RPMI7951 (cell line): Measurements from ENCODE around the gene FASTK. TPM values are rescaled to one million over a fixed set of nuclear protein-coding genes. Genes with fewer than 3 reads are reported as not detected.

Experiments used
- DNase-seq: peaks from one replicate; pipeline ENCODE4 v3.0.0-alpha.2; 2012; ENCODE audit warnings: low read depth
- total RNA-seq: library from RNA; depleted of rRNA; stranded (reverse); fragments of >200 nt; shearing (Covaris generic); gene quantifications from 2 replicates; pipeline ENCODE4 v1.2.3, GENCODE V29; 2014

The FASTK gene
- total RNA-seq, 1 experiment from 2014 or later, result 61.3 TPM

DNA sequence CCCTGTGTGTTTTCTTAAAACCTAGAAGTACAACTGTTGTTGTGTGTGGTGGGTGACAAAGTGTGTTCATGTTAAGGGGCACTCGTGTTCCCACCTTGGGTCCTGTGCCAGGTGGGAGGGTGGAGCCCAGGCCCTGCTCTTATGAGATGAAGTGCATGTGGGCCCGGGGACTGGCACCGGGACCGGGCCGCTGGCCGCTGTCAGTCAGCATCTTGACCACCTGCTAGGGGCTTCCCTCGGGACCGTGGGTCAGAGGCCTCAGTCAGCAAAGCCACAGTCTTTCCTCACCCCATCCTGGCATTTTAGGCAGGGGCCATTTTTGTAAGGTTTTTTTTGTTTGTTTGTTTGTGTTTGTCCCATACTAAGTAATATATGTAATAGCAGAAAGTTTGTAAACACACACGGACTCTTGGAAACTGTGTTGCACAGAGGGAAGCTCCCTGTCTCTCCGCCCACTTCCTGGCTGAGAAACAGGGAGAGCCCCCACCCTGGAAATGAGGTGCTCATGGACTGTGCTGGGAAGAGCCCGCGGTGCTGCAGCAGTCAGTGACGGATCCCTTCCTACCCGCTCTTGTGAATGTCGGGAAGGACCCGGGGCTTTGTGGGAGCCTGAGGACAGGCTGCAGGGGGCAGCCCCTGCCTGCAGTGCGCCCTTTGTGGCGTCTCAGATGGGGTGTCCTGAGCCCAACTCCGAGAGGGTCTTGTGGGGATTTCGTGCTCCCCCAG is 19.0 kb upstream of the FASTK start:
- DNase-seq, result no peak

DNA sequence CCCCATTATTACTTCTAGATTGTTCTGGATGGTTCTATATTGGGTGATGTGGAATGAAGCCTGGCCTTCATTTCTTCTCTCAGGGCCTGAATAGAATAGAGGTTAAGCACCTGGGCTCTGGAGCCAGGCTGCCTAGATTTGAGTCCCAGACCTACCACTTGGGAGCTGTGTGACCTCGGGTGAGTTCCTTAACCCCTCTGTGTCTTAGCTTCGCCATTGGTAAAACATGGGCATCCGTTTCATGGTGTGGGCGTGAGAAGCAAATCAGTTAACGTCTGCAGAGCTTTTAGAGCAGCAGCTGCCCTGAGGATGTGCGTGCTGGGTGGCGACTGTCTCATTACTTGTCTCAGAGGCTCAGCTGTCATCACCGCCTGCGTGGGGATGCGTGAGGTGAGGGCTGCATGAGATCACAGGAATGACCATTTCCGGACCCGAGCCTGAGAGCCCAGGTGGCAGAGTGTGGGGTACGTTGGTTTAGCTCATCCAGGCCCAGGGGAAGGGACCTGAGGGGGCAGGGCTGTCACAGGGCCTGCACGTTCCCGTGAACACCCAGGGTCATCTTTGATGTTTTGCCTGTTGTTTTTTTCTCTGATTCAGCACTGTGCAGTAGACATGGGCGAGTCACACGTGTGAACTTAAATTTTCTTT is 15.3 kb upstream of the FASTK start:
- no peak for DNase-seq

DNA sequence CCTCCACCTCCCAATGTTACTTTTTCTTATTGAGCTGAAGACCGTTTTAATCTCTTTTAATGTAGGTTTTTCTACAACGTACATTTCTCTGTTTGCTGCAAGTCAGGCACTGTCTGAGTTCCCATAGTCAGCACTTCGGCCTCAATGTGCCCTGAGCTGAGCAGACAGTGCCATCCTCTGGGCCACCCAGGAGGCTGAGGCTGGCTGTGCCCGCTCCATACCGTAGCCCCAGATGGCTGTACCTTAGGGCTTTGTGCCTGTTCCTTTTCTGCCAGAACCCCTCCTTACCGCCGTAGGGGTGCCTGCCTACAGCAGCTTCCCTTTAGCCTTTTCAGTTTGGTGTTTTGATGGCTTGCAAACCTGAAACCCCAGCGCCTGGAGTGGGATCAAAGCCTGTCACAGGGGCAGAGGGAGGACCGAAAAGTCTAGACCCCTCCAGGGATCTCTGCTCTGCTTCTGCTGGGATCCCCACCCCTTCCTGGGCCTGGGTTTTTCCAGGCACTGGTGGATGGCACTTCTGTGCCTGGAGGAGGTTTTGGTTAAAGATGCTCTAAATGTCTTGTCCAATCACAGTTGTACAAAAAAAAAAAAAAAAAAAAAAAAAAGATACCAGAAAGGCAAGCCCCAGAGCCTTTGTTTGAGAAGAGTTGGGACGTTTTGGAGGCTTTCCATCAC is 14.7 kb upstream of the FASTK start:
- no peak for DNase-seq

DNA sequence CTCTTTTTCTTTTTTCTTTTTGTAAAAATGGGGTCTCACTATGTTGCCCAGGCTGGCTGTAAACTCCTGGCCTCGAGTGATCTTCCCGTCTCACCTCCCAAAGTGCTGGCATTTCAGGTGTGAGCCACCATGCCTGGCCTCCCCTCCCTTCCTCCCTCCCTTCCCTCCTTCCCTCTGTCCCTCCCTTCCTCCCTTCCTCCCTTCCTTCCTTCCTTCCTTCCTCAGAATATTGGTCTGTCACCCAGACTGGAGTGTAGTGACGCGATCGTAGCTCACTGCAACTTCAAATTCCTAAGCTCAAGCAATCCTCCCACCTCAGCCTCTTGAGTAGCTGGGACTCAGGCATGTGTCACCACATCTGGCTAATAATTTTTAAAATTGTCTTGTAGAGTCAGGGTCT is 14.1 kb upstream of the FASTK start:
- DNase-seq, result no peak

DNA sequence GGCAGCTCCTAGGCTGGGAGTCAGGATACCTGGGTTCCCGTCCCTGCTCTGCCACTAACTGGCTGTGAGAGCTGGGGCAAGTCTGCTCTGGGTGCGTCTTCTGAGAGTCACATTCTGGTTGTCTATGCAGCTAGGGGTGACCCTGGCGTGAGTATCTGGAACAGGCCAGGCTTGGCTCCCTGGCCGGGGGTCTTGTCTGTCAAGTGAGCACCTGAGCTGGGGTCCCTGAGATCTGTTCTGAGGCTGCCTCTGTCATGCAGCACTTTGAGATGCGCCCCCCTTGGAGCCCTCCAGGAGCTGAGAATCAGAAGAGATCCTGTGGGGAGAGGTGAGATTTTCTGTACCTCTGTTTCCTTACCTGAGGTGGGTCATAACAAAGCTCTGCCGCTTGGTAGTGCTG is 13.1 kb upstream of the FASTK start:
- no peak for DNase-seq

DNA sequence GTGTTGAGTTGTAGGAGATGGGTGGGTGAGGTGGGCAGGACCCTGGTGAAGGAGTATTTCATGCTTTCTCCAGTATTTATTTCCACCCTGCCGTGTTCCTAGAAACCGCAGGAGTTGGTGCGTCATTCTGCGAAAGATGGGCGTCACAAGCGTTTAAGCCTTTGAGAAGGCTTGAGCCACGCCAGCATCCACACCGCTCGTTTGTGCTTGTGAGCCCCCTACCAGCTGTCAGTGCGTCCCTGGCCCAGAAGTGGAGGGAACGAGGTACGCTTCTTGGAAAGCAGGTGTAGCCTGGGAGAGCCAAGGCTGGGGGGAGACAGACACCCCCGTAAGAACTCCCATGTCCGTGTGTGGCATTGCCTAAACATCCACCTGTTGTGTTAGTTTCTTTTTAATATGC is 11.4 kb upstream of the FASTK start:
- no peak for DNase-seq

DNA sequence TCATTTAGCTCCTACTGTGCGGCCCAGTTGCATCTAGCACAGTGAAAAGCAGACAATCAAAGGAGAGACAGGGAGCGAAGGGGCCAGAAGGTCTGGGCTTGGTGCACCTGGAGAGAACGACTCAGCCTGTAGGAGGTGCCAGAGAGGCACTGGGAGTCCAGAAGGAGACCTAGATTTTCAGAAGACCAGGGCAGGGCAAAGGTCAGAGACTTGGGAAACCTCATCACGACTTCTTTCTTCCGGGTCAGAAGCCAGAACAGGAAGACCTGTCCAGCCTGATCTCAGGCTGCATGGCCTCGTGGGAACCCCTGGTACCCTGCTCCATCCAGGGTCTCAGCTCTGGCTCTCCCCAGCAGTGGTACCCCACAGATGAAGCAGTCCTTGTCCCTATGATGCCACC is 10.8 kb upstream of the FASTK start:
- DNase-seq, result no peak

DNA sequence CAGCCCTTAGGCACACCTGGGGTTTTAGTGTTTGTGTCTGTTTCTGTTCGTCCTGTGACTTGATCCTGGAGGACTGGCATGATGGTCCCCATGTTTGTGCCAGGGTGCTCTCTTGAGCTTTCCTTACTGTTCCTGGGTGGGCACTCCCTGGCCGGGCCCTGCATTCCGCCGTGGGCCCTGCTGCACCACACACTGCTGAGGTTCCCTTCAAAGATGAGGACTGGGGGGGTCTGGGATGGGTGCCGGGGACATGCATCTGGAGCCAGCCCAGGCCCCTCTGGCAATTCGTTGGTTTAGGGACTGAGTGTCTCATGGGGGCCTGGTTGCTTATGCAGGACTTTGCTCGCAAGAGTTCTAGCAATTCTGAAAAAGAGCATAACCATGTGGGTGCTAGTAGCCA is 10.4 kb upstream of the FASTK start:
- no peak for DNase-seq

DNA sequence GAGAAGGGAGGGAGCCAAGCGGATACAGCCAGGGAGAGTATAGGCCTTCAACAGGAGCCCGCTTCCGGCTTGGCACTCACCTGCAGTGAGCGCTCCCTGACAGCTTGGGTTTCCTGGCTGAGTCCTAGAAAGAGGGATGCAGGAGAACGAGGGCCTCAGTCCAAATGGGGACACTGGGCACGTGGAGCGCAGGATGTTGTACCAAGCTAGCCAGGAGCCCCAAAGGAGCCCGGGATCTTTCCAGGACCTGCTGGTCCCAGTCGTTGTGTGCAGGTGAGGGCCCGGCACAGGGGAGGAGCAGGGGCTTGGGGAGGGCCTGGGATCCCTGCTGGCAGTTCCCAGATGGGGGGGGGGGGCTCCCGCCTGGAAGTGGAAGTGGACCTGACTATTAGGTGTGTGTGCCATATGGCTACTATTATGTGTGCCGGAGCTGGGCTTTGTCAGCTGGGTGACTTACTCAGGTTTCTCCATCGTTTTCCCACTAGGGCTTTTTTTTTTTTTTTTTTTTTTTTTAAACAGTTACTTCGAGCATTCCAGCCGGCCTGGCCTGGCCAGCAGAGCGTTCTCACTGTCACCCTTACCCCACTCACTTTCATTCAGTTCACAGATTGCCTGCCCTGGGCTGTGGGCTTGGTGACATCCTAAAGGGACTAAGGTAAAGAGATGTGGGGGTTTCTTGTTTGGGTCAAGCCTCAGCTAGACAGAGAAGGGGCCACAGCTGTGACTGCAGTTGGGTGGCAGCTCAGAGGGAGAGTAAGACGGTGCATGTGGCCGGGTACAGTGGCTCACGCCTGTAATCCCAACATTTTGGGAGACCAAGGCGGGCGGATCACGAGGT is 9.5 kb upstream of the FASTK start:
- no peak for DNase-seq

DNA sequence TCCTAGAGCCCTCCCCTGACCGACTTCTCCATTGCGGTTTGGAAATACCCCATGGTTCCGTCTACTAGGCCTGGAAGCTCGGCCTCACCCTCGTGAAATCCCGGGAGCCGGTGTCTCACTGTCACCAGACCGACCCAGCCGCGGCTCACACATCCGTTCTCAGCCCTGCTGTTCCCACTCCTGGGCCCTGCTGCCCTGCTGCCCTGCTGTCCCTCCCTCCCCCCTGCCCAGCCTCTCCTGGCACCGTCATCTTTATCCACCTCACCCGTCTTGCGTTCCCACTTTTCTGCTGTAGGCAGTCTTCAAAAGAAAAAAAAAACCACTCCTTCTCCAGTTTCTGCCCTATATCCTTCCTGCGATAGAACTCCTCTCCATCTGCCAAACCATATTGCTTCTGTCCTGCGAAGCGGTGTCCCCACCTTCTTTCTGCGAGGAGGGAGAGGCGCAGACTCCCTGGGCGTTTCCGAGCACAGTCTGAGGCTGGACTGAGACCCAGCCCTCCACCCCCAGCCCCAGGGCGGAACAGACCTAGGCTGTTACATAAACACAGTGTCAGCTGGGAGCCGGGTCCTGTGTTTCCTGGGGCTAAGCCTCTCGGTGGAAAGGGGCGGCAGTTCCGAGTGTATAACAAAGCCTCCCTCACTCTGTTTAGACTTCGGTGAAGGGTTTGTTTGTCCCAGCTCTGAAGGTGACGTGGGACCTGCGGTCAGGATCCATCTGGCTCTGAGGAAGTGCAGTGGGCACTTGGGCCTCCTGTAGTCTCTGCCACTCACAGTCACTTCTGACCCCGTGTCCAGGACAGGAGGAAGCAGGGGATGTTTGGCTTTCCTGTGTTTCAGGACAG is 8.5 kb upstream of the FASTK start:
- DNase-seq, result peak; percentile 89

DNA sequence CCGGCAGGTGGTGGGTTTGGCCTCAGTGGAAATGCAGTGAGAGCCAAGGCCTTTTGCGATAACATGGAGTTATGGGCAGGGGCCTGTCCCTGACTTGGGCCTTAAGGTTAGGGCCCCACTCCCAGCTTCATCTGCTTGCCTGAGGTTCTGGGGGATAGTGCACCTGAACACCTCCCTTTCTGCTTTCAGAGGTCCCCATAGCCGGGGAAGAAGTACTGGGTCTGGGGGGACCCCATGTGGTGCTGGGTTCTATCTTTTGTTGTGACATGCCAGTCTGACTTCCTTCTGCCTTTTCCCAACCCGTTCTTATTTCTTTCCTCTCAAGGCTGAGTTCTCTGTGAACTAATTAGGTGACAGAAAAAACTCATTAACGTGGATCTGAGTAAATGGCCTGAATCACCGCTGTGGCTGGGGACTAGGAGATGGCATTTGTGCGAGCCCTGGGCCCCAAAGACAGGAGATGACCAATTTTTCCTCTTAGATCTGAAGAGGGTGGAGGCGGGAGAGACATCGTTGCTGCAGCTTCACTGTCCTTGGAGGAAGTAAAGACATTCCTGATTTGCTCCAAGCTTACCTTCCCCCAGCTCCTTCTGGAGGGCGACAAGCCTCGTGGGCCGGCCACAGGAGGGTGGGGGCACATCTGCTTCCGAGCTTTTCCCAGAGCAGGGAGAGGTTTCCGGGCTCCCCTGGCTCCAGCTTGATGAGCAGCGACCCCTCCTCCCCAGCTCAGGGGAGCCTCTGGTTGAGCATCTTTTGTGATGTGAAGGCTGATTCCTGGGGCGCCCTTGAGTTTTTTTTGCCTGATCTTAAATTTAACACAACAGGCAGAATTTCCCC is 7.6 kb upstream of the FASTK start:
- DNase-seq, result peak; percentile 60

DNA sequence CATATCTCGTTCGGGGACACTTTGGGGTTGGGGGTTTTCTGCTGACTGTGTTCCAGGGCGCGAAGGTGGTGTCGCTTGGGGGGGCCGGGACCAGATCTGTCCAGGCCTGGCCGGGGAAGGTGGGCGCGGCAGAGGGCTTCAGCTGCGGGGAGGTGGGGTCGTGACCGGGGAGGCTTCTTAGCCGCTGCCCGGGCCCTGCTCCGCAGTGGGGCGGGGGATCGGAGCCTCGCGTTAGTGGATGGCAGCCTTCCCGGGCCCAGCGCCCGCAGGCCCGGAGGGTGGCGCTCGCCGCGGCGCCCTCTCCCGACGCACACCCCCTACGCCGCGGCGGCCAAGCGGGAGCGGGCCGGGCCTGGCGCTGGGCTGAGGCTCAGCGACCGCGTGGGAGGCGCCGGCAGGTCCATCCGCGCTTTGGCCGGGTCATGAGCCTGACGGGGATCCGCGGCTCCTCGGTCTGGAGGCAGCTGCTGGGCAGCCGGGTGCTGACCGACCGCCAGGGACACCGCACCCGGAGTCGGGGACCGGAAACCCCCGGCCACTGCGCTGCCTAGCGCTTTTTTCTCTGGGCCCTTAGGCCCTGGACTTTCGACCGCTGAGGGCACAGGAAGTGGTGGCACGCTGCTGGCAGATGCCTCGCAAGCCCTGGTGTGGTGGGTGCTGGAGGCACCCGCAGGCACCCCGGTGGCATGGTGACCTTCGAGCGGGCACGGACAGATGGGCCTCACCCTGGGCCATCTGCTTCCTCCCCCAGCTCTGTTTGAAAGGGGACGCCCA is 6.8 kb upstream of the FASTK start:
- peak; percentile 78 for DNase-seq

DNA sequence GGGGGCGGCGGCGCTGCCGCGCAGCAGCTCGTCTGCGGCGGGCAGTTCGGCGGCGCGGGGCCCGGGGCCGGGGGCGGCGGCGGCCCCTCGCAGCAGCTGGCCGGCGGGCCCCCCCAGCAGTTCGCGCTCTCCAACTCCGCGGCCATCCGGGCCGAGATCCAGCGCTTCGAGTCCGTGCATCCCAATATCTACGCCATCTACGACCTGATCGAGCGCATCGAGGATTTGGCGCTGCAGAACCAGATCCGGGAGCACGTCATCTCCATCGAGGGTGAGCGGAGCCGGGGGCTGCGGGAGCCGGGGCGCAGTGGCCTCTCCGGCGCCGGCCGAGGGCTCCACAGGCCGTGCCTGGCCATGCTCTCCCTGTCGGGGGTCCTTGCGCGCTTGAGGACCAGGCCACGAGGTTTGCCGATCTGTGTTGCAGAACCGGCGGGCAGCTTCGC is 6.2 kb upstream of the FASTK start:
- peak; percentile 37 for DNase-seq

DNA sequence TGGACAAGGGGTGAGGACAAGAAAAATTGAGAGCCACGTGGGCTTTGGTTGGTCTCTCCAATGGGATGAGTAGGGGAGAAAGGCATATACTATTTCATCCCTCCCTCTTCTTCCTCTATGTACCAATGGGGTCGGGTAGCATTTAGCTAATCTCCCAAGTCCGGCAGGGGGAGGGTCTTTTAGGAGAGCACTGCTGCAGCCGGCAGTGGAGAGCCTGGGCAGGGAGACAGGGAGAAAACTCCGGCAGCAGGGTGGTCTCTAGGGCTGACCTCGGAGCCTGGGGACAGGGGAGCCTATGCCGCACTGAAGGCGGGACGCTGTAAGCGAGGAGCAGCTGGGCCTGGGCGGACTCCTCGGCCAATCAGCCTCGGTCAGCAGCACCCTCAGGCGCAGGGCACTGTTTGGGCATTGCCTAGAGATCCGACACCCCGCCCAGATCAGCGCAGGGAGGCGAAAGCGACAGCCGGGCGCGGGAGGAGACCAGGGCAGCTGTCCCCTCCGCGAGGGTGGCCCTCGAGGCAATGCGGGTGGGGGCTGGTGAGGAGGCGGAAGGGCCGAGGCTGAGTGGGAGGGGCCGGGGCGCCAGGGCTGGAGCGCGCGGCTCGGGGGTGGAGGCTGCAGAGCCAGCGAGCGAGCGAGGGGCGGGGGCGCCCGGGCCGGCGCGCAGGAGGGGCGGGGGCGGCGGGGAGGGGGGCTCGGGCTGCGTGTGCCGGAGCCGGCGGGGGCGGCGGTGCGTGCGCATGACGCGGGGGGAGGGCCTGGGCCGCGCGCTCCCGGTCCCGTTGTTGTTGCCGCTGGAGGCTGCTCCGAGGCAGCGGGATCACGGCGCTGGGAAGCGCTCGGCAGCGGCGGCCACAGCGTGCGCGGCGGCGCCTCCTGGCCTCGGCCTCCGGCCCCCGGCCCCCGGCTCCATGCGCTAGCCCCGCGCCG is 5.3 kb upstream of the FASTK start, which contains the start of gene AGAP3:
Gene AGAP3 (plus strand): TSS at position 785 of the 930 bp plus-strand sequence. CDS start 267 bp downstream, outside the sequence.
- DNase-seq, result peak; percentile 95

DNA sequence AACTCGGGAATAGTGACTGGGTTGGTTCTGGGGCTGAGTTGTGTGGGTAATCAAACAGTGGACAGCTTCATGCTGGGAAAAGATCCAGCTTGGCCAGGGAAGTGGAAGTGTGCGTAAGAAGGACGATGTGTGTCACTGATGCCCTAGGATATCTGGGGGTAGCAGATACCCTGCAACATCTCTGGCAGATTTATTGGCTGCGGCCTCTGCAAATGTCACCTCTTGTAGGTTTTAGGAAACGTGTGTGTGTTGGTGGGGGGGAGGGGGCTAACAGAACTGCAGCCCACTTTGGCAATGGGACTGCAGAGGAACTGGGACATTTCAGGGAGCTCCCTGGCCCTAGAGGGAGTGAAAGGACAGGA is 4.7 kb upstream of the FASTK start:
- DNase-seq, result no peak

DNA sequence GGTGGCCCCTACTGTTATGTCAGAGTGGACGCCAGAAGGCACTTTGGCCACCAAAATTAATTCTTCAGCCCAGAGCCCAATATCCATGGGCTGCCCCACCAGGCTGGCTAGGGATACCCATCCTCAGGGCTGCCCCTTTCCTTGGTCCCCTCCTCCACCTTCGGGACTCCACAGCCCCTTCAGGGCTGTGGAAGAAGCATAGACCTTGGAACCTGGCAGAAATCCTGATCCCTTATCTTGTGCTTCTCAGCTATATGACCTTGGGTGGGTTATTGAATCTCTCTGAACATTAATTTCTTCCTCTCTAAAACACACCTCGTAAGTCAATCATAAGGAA is 3.2 kb upstream of the FASTK start:
- no peak for DNase-seq

DNA sequence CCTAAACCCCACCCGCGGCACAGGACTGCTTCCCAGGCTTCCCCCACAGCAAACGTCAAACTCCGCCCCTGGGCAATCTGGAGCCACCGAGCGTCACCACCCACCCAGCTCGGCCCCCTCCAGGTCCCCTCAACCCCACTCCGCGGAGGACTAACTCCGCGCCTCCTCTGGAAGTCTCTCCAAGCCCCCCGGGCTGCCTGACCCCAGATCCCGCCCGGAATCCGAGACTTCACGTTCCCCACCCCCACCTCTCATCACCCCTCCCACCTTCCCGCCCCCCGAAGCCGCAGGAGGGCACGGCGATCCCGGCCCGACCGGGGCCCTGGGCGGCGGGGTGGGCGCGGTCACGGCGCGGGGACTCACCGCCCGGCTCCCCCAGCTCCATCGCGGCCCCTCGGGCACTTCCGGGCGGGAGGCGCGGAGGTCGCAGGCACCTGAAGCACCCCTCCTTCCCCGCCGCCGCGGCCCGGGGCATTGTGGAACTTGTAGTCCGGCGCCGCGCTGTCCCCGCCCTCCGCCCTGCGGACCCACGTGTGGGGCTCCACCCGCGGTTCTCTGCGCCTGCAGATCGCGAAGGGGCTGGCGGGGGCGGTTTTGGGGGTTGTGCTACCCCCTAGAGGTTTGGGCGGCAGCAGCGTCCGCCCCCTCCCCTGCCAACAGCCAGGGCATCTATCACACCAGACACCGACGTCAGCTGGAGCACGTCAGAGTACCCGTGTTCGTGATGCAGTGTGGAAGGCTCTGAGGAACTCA is 2.6 kb upstream of the FASTK start, which contains the start of gene TMUB1:
Gene TMUB1 (minus strand): TSS at position 423 of the 753 bp plus-strand sequence. CDS start 930 bp downstream, outside the sequence.
- peak; percentile 65 for DNase-seq
